Activated naive CD4-positive, alpha-beta T cell treated with anti-CD3 and anti-CD28 coated beads for 36 hours (primary cell): ENCODE data around the gene CEACAM21. TPM values are rescaled to one million over a fixed set of nuclear protein-coding genes. Genes with fewer than 3 reads are reported as not detected.
A peak's percentile ranks its signal among the peaks of the same experiment; 100 is the strongest.
"Not testable (repeated sequence)": the region's sequence is repeated elsewhere in the genome, so short reads cannot be mapped to it uniquely, and the experiment has no call there.

Source experiments
- CTCF ChIA-PET: fragments of 350-600 bp; sonication (Branson Sonifier 250); formaldehyde crosslinking; loops from one replicate; lab custom pipeline; 2021; ENCODE audit warnings: antibody characterized with exemption; lab: Charles Lee
- DNase-seq: peaks from one replicate; pipeline ENCODE4 v3.0.0-alpha.2; 2020
- H3K27ac Mint-ChIP-seq: one replicate; pipeline ENCODE4 v1.8.0; 2021; ENCODE audit warnings: mild to moderate bottlenecking, mixed read lengths
- H3K27me3 Mint-ChIP-seq: one replicate; pipeline ENCODE4 v1.8.0; 2021; ENCODE audit warnings: low read depth, mixed read lengths
- H3K36me3 Mint-ChIP-seq: one replicate; pipeline ENCODE4 v1.8.0; 2021; ENCODE audit warnings: low read depth, mixed read lengths
- H3K4me1 Mint-ChIP-seq: one replicate; pipeline ENCODE4 v1.8.0; 2021; ENCODE audit warnings: low read depth, mixed read lengths
- H3K4me3 Mint-ChIP-seq: one replicate; pipeline ENCODE4 v1.8.0; 2021; ENCODE audit warnings: mild to moderate bottlenecking, moderate library complexity, mixed read lengths
- H3K9me3 Mint-ChIP-seq: one replicate; pipeline ENCODE4 v1.8.0; 2021; ENCODE audit warnings: mixed read lengths
- intact Hi-C: fragments of 100-400 bp; cut with micrococcal nuclease; formaldehyde crosslinking; loops from one replicate; pipeline ENCODE4 v1.15.1; 2023
- total RNA-seq, 2 experiments: library from RNA; stranded (reverse); gene quantifications; one replicate each; pipeline ENCODE4 v1.2.3, GENCODE V29; 2021

The CEACAM21 gene
- total RNA-seq, 2 experiments from 2014 or later: 32.2 to 33.6 TPM

DNA sequence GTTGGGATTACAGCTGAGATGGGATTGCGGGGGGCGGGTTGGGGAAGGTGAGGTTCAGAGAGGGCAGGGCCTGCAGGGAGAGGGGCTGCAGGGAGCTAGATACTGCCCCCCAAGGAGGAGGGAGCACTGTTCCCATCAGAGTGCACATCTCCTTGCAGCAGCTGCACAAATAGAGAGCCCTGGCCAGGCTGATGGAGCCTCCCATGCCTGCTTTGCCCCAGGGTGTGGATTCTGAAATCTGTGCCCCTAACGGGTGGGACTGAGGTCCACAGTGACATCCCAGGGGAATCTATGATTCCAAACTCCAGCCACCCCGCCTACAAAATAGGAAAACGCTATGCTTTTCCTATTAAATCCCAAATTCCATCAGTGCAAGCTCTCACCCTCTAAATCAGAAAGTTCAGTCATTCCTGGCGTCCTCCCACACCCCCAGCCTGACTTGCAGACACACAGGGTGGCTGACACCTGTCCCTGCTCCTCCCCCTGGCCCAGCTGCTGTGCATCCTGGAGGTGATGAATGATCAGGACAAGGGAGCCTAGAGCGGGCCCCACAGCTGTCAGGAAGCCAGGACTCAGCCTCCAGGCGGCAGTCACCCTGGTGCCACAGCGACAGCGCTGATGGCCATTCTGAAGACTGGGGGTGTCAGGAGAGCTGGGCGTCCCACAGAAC, 6.3 kb upstream of the CEACAM21 start:
- Mint-ChIP-seq H3K4me3 (no peak overlapping the region), H3K9me3 (no peaks in the 10 kb centered on the region), H3K27ac (no peak overlapping the region), H3K27me3 (no peaks in the 10 kb centered on the region), H3K4me1 (peaks cover 37% of the 10 kb centered on the region), H3K36me3 (peaks cover 7% of the 10 kb centered on the region)
- CTCF ChIA-PET: interaction anchor here (0.6 to 14.9 kb wide), 15 partner anchors 10 to 206 kb away, joined by 3 to 185 read pairs (median 13); no protein-coding TSS in a partner anchor
- no peak for DNase-seq
- intact Hi-C loops: loop anchor here (1.0 to 10.0 kb wide), 5 partner anchors 26 to 365 kb away; no protein-coding TSS in a partner anchor

- CTCF ChIA-PET: interaction anchor here (0.6 to 14.9 kb wide), 14 partner anchors 9 to 121 kb away, joined by 3 to 185 read pairs (median 14); no protein-coding TSS in a partner anchor
- Mint-ChIP-seq H3K9me3 (no peaks in the 10 kb centered on the region), H3K4me1 (peaks cover 35% of the 10 kb centered on the region), H3K27ac (no peak overlapping the region), H3K27me3 (no peaks in the 10 kb centered on the region), H3K4me3 (no peak overlapping the region), H3K36me3 (peaks cover 7% of the 10 kb centered on the region)
- no peak for DNase-seq
- intact Hi-C loops: loop anchor here (1.0 to 10.0 kb wide), 5 partner anchors 25 to 365 kb away; no protein-coding TSS in a partner anchor
Measured at GRCh38 chr19:41570179-41570578, 5.8 kb upstream of the CEACAM21 start.

DNA sequence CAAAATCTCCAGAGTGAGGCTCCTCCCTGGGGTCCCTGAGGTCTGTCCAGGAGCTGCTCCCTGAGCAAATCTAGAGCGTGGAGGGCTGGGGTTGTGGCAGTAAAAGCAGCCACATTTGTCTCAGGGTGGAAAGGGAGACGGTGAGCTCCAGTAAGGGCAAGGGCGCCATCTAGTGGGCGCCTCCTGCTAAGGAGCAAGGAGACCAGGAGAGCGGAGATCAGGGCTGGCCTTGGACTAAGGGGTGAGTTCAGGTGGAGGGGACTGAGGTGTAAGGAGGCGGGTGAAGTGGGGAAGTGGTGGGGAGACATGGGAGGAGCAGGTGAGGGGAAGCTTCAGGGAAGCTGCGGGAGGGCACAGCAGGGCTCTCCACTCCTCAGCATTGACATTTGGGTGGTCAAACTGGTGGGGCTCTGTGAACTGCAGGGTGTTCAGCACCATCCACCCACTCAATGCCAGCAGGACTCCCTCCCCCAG, 5.3 kb upstream of the CEACAM21 start:
- H3K4me1 Mint-ChIP-seq: peaks cover 35% of the 10 kb centered on the region
- peaks cover 7% of the 10 kb centered on the region for H3K36me3 Mint-ChIP-seq
- peak overlapping the region; percentile 28 for H3K27ac Mint-ChIP-seq
- no peak overlapping the region for H3K4me3 Mint-ChIP-seq
- no peaks in the 10 kb centered on the region for H3K27me3 Mint-ChIP-seq
- DNase-seq: peak; percentile 91
- CTCF ChIA-PET: interaction anchor here (0.6 to 14.9 kb wide), 15 partner anchors 8 to 623 kb away, joined by 3 to 185 read pairs (median 9); no protein-coding TSS in a partner anchor
- intact Hi-C loops: loop anchor here (1.0 to 10.0 kb wide), 5 partner anchors 25 to 366 kb away; no protein-coding TSS in a partner anchor
- H3K9me3 Mint-ChIP-seq: no peaks in the 10 kb centered on the region

DNA sequence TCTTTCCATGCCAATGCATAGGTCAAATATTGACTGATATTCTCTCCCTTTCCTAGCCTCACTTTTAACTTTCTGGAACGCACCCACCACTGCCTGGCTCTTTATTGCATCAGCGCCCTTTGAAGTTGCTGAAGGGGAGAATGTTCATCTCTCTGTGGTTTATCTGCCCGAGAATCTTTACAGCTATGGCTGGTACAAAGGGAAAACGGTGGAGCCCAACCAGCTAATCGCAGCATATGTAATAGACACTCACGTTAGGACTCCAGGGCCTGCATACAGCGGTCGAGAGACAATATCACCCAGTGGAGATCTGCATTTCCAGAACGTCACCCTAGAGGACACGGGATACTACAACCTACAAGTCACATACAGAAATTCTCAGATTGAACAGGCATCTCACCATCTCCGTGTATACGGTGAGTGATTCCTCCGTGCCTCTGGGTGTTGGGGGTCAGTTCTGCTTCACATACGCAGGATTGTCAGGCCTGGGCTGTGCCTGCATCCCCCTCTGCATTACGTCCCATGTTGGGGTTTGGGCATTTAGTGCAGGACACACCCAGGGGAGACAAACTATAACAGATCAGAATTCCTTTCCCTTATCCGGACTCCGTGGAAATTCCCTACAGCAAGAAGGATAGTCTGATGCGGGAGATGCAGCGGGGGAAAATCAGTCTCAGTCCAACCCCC, 1.3 kb downstream of the CEACAM21 start:
- intact Hi-C loops: loop anchor here (10.0 kb wide), 1 partner anchor 372 kb away; no protein-coding TSS in a partner anchor
- CTCF ChIA-PET: interaction anchor here (4.0 to 14.9 kb wide), 3 partner anchors 8 to 37 kb away, joined by 13 to 171 read pairs (median 60); no protein-coding TSS in a partner anchor
- DNase-seq: no peak
- H3K36me3 Mint-ChIP-seq: peaks cover 30% of the 10 kb centered on the region
- H3K27ac Mint-ChIP-seq: no peak overlapping the region
- H3K27me3 Mint-ChIP-seq: no peaks in the 10 kb centered on the region
- no peak overlapping the region for H3K4me3 Mint-ChIP-seq
- peaks cover 21% of the 10 kb centered on the region for H3K4me1 Mint-ChIP-seq
- H3K9me3 Mint-ChIP-seq: peaks cover 16% of the 10 kb centered on the region

- no peak for DNase-seq
- intact Hi-C loops: loop anchor here (10.0 kb wide), 1 partner anchor 373 kb away; no protein-coding TSS in a partner anchor
- peaks cover 18% of the 10 kb centered on the region for H3K9me3 Mint-ChIP-seq
- CTCF ChIA-PET: interaction anchor here (1.0 to 8.4 kb wide), 4 partner anchors 8 to 142 kb away, joined by 4 to 60 read pairs (median 9); no protein-coding TSS in a partner anchor
- no peak overlapping the region for H3K27ac Mint-ChIP-seq
- no peak overlapping the region for H3K4me3 Mint-ChIP-seq
- H3K36me3 Mint-ChIP-seq: peaks cover 36% of the 10 kb centered on the region
- H3K4me1 Mint-ChIP-seq: peaks cover 21% of the 10 kb centered on the region
- no peaks in the 10 kb centered on the region for H3K27me3 Mint-ChIP-seq
Measured at GRCh38 chr19:41577833-41578232, 1.9 kb downstream of the CEACAM21 start.

DNA sequence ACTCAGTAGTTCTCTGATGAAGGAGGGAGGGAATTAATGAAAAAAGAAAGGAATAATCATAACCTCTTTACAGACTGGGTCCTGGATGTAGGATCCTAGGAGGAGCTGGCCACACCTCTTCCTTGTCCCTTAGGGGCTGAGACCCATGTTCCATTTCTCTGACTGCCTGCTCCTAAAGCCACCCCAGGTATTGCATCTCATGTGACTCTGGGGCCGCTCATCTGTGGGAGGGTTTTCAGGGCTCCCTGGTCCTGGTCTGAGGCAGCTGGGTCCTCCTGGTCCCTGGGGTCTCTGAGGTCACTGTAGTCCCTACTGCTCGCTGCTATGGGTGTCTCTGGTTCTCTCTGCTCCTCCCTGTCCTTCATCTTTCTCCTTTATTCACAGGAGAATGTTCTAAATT, 2.9 kb downstream of the CEACAM21 start:
- Mint-ChIP-seq H3K4me3 (no peak overlapping the region), H3K9me3 (peaks cover 24% of the 10 kb centered on the region), H3K4me1 (peaks cover 21% of the 10 kb centered on the region), H3K27ac (no peak overlapping the region), H3K36me3 (peaks cover 42% of the 10 kb centered on the region), H3K27me3 (no peaks in the 10 kb centered on the region)
- intact Hi-C loops: loop anchor here (10.0 kb wide), 1 partner anchor 374 kb away; no protein-coding TSS in a partner anchor
- CTCF ChIA-PET: interaction anchor here (0.5 to 8.4 kb wide), 4 partner anchors 9 to 144 kb away, joined by 4 to 60 read pairs (median 9); no protein-coding TSS in a partner anchor
- DNase-seq: no peak

DNA sequence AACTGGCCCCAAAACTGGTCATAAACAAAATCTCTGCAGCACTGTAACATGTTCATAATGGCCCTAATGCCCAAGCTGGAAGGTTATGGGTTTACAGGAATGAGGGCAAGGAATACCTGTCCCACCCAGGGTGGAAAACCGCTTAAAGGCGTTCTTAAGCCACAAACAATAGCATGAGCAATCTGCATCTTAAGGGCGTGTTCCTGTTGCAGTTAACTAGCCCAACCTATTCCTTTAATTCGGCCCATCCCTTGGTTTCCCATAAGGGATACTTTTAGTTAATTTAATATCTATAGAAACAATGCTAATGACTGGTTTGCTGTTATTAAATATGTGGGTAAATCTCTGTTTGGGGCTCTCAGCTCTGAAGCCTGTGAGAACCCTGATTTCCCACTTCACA, 5.1 kb downstream of the CEACAM21 start:
- CTCF ChIA-PET: interaction anchor here (4.0 to 8.4 kb wide), 2 partner anchors 11 to 15 kb away, joined by 13 to 60 read pairs; no protein-coding TSS in a partner anchor
- Mint-ChIP-seq H3K4me1 (peaks cover 12% of the 10 kb centered on the region), H3K36me3 (peaks cover 50% of the 10 kb centered on the region), H3K9me3 (peaks cover 24% of the 10 kb centered on the region)
- DNase-seq, intact Hi-C loops, H3K4me3 Mint-ChIP-seq, H3K27me3 Mint-ChIP-seq, H3K27ac Mint-ChIP-seq: not testable (repeated sequence)

DNA sequence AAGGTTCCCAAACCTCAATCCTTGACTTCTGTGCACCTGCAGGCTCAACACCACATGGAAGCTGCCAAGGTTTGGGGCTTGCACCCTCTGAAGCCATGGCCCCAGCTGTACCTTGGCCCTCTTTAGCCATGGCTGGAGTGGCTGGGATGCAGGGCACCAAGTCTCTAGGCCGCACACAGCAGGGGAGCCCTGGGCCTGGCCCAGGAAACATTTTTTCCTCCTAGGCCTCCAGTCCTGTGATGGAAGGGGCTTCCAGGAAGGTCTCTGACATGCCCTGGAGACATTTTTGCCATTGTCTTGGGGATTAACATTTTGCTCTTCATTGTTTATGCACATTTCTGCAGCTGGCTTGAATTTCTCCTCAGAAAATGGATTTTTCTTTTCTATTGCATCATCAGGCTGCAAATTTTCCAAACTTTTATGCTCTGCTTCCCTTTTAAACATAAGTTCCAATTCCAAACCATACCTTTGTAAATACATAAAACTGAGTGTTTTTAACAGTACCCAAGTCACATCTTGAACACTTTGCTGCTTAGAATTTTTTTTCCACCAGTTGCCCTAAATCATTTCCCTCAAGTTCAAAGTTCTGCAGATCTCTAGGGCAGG, 6.7 kb downstream of the CEACAM21 start:
- peaks cover 50% of the 10 kb centered on the region for H3K36me3 Mint-ChIP-seq
- H3K27me3 Mint-ChIP-seq, H3K4me3 Mint-ChIP-seq, intact Hi-C loops, H3K27ac Mint-ChIP-seq, H3K4me1 Mint-ChIP-seq, DNase-seq: not testable (repeated sequence)
- CTCF ChIA-PET: interaction anchor here (8.4 kb wide), 1 partner anchor 13 kb away, joined by 60 read pairs; no protein-coding TSS in a partner anchor
- peaks cover 24% of the 10 kb centered on the region for H3K9me3 Mint-ChIP-seq

GRCh38 chr19:41584260-41584810, 8.4 kb downstream of the CEACAM21 start:
- peaks cover 24% of the 10 kb centered on the region for H3K9me3 Mint-ChIP-seq
- CTCF ChIA-PET: interaction anchor here (0.9 kb wide), 1 partner anchor 12 kb away, joined by 3 read pairs; no protein-coding TSS in a partner anchor
- peaks cover 50% of the 10 kb centered on the region for H3K36me3 Mint-ChIP-seq
- no peaks in the 10 kb centered on the region for H3K4me1 Mint-ChIP-seq
- intact Hi-C loops: no loop called here
- H3K27me3 Mint-ChIP-seq: no peaks in the 10 kb centered on the region
- DNase-seq: no peak
- H3K4me3 Mint-ChIP-seq: no peak overlapping the region
- H3K27ac Mint-ChIP-seq: no peak overlapping the region

GRCh38 chr19:41584931-41585330, 9.0 kb downstream of the CEACAM21 start:
- CTCF ChIA-PET: interaction anchor here (0.9 kb wide), 1 partner anchor 12 kb away, joined by 3 read pairs; no protein-coding TSS in a partner anchor
- Mint-ChIP-seq H3K4me3 (no peak overlapping the region), H3K4me1 (no peaks in the 10 kb centered on the region), H3K27me3 (no peaks in the 10 kb centered on the region), H3K27ac (peak overlapping the region; percentile 59), H3K9me3 (peaks cover 24% of the 10 kb centered on the region), H3K36me3 (peaks cover 45% of the 10 kb centered on the region)
- intact Hi-C loops: no loop called here
- DNase-seq: no peak

DNA sequence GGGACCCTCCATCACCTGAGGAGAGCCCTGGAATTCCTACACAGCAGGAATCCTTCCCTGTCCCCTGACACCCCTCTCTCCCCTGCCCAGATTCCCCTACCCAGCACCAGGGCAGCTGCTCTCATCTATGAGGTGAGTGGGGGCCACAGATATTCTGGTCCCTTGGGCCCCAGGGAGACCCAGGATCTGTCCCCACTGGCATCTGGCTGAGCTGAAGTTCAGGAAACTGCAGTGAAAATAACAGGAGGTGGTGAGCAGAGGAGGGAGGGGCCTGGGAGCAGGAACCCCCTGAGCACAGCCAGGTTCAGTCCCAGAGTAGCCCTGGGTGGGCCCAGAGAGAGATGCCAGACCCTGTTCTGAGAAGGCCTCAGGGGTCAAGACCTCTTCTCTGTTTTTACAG, 10.1 kb downstream of the CEACAM21 start:
- Mint-ChIP-seq H3K4me3 (no peak overlapping the region), H3K36me3 (peaks cover 34% of the 10 kb centered on the region), H3K27me3 (no peaks in the 10 kb centered on the region), H3K9me3 (peaks cover 18% of the 10 kb centered on the region), H3K4me1 (no peaks in the 10 kb centered on the region), H3K27ac (no peak overlapping the region)
- intact Hi-C loops: no loop called here
- CTCF ChIA-PET: no interaction called here
- no peak for DNase-seq
